Mesenchymal stem cell (in vitro differentiated cells and primary cell): ENCODE results near the gene CALM1.

Experiments
- DNase-seq: peaks from one replicate; pipeline ENCODE4 v3.0.0-alpha.2; 2013
- H2AFZ ChIP-seq: one replicate; pipeline ENCODE4 v1.6.1; 2013; ENCODE audit warnings: low read depth, mild to moderate bottlenecking, control low read depth, inconsistent platforms, low read length, moderate library complexity
- H2AK5ac ChIP-seq: 2 replicates; pipeline ENCODE4 v1.6.1; 2013; ENCODE audit warnings: low read length, moderate library complexity, mild to moderate bottlenecking, inconsistent platforms; ENCODE audit not compliant: severe bottlenecking
- H2BK120ac ChIP-seq: one replicate; pipeline ENCODE4 v1.6.1; 2013; ENCODE audit warnings: low read depth, mild to moderate bottlenecking, inconsistent platforms, low read length, moderate library complexity
- H2BK12ac ChIP-seq, 2 experiments: one replicate each; pipeline ENCODE4 v1.6.1; 2013; ENCODE audit warnings: inconsistent platforms in 2 of 2, low read length in 2 of 2, mild to moderate bottlenecking in 2 of 2, moderate library complexity in 2 of 2, control low read depth in 1 of 2
- H2BK15ac ChIP-seq: one replicate; pipeline ENCODE4 v1.6.1; 2013; ENCODE audit warnings: mild to moderate bottlenecking, low read depth, inconsistent platforms; ENCODE audit not compliant: poor library complexity, severe bottlenecking
- H2BK5ac ChIP-seq: 2 replicates; pipeline ENCODE4 v1.6.1; 2013; ENCODE audit warnings: low read depth, mild to moderate bottlenecking, low read length, control low read depth, inconsistent platforms; ENCODE audit not compliant: poor library complexity, severe bottlenecking
- H3K14ac ChIP-seq, 2 experiments: one replicate each; pipeline ENCODE4 v1.6.1; 2013; ENCODE audit warnings: inconsistent platforms in 2 of 2, low read length in 2 of 2, control low read depth in 1 of 2, mild to moderate bottlenecking in 1 of 2, moderate library complexity in 1 of 2
- H3K18ac ChIP-seq, 2 experiments: one replicate each; pipeline ENCODE4 v1.6.1; 2013; ENCODE audit warnings: inconsistent platforms in 2 of 2, low read length in 2 of 2, control low read depth in 1 of 2, low read depth in 1 of 2, mild to moderate bottlenecking in 1 of 2
- H3K23ac ChIP-seq, 2 experiments: one replicate each; pipeline ENCODE4 v1.6.1; 2013; ENCODE audit warnings: inconsistent platforms in 2 of 2, low read length in 2 of 2, mild to moderate bottlenecking in 2 of 2, moderate library complexity in 2 of 2, control low read depth in 1 of 2
- H3K27ac ChIP-seq: 2 replicates; pipeline ENCODE4 v1.5.1; 2013; ENCODE audit warnings: mild to moderate bottlenecking, moderate library complexity, low read length, control low read depth, inconsistent platforms; ENCODE audit not compliant: poor library complexity, severe bottlenecking
- H3K27me3 ChIP-seq, 2 experiments: 2 replicates each; pipeline versions ENCODE4 v1.6.1 to v1.7.0; 2013; ENCODE audit warnings: low read length in 2 of 2, mild to moderate bottlenecking in 2 of 2, moderate library complexity in 2 of 2, control low read depth in 1 of 2, inconsistent platforms in 1 of 2; ENCODE audit not compliant: control insufficient read depth in 1 of 2, insufficient read depth in 1 of 2
- H3K36me3 ChIP-seq, 2 experiments: 2 replicates each; pipeline versions ENCODE4 v1.6.1 to v1.7.0; 2013; ENCODE audit warnings: low read length in 2 of 2, control low read depth in 1 of 2, inconsistent platforms in 1 of 2, low read depth in 1 of 2, mild to moderate bottlenecking in 1 of 2; ENCODE audit not compliant: insufficient read depth in 2 of 2, control insufficient read depth in 1 of 2
- H3K4ac ChIP-seq, 2 experiments: one replicate each; pipeline ENCODE4 v1.6.1; 2013; ENCODE audit warnings: inconsistent platforms in 2 of 2, low read length in 2 of 2, mild to moderate bottlenecking in 2 of 2, moderate library complexity in 2 of 2, control low read depth in 1 of 2, low read depth in 1 of 2
- H3K4me1 ChIP-seq: 2 replicates; pipeline ENCODE4 v1.6.1; 2013; ENCODE audit warnings: low read depth, low read length, control low read depth; ENCODE audit not compliant: control insufficient read depth, insufficient read depth
- H3K4me2 ChIP-seq: 2 replicates; pipeline ENCODE4 v1.6.1; 2013; ENCODE audit warnings: low read length, mild to moderate bottlenecking, inconsistent platforms; ENCODE audit not compliant: poor library complexity, severe bottlenecking
- H3K4me3 ChIP-seq, 2 experiments: 2 replicates each; pipeline versions ENCODE4 v1.5.1 to v1.7.0; 2013; ENCODE audit warnings: low read length in 2 of 2, mild to moderate bottlenecking in 2 of 2, control low read depth in 1 of 2, low read depth in 1 of 2; ENCODE audit not compliant: insufficient read depth in 1 of 2
- H3K79me1 ChIP-seq: replicated peaks from 2 replicates; pipeline ENCODE4 v1.6.1; 2013; ENCODE audit warnings: mild to moderate bottlenecking, control low read depth, low read length, inconsistent platforms; ENCODE audit not compliant: poor library complexity, severe bottlenecking
- H3K9ac ChIP-seq: 2 replicates; pipeline ENCODE4 v1.7.0; 2013; ENCODE audit warnings: mild to moderate bottlenecking, low read length, moderate library complexity
- H3K9me3 ChIP-seq: 2 replicates; pipeline ENCODE4 v1.7.0; 2013; ENCODE audit warnings: mild to moderate bottlenecking, low read length; ENCODE audit not compliant: control insufficient read depth
- H4K8ac ChIP-seq: one replicate; pipeline ENCODE4 v1.6.1; 2013; ENCODE audit warnings: inconsistent platforms, mild to moderate bottlenecking, low read length, moderate library complexity
- H4K91ac ChIP-seq: one replicate; pipeline ENCODE4 v1.6.1; 2013; ENCODE audit warnings: mild to moderate bottlenecking, low read length, inconsistent platforms
- WGBS: methylation state at CpG from one replicate; pipeline ENCODE4 v1.1.7; 2013; ENCODE audit warnings: mixed read lengths; 5-methylcytosine and 5-hydroxymethylcytosine counted together

CALM1 gene

GRCh38 chr14:90397425-90398314 is 841 bp downstream of the CALM1 start:
- Histone ChIP-seq H3K14ac (peak overlapping the region in 1 of 2 experiments; percentile 62), H3K4me3 (peak overlapping the region; percentile 97 to 98), H3K4me1 (peaks cover 7% of the 10 kb centered on the region), H3K4me2 (peak overlapping the region; percentile 98), H3K27me3 (no peaks in the 10 kb centered on the region), H2BK120ac (no peak overlapping the region), H4K91ac (no peak overlapping the region), H3K9me3 (no peaks in the 10 kb centered on the region), H3K79me1 (peaks cover 20% of the 10 kb centered on the region), H2BK15ac (peak overlapping the region; percentile 26), H4K8ac (no peak overlapping the region), H3K9ac (peak overlapping the region; percentile 96), H2AK5ac (no peak overlapping the region), H3K4ac (peak overlapping the region in 1 of 2 experiments; percentile 89), H3K36me3 (peaks cover 16 to 25% of the 10 kb centered on the region in 2 experiments), H2BK12ac (no peak overlapping the region), H3K23ac (peak overlapping the region in 1 of 2 experiments; percentile 80), H2AFZ (peak overlapping the region; percentile 49), H3K27ac (peak overlapping the region; percentile 25), H2BK5ac (no peak overlapping the region), H3K18ac (peak overlapping the region; percentile 28 to 89)
- peak; percentile 52 for DNase-seq
- WGBS: under 1% methylated on average over 18 of the region's 89 CpGs

GRCh38 chr14:90398315-90398839 is 1.5 kb downstream of the CALM1 start:
- Histone ChIP-seq H4K91ac (no peak overlapping the region), H3K4me2 (peak overlapping the region; percentile 98), H4K8ac (no peak overlapping the region), H2AFZ (no peak overlapping the region), H2BK12ac (no peak overlapping the region), H3K18ac (peak overlapping the region; percentile 28 to 89), H2BK15ac (peak overlapping the region; percentile 26), H3K14ac (peak overlapping the region in 1 of 2 experiments; percentile 26), H3K27me3 (no peaks in the 10 kb centered on the region), H2BK5ac (no peak overlapping the region), H3K9me3 (no peaks in the 10 kb centered on the region), H2BK120ac (no peak overlapping the region), H3K36me3 (peaks cover 17 to 32% of the 10 kb centered on the region in 2 experiments), H3K4ac (peak overlapping the region; percentile 16 to 53), H3K79me1 (peaks cover 24% of the 10 kb centered on the region), H3K27ac (no peak overlapping the region), H3K9ac (peak overlapping the region; percentile 90), H3K23ac (peak overlapping the region in 1 of 2 experiments; percentile 89), H3K4me3 (peak overlapping the region; percentile 97 to 98), H3K4me1 (peaks cover 7% of the 10 kb centered on the region), H2AK5ac (no peak overlapping the region)
- DNase-seq: peak; percentile 54
- 2% methylated on average over 31 of the region's 35 CpGs for WGBS

- H3K4ac ChIP-seq: no peak overlapping the region
- no peak overlapping the region for H4K8ac ChIP-seq
- no peak overlapping the region for H2AK5ac ChIP-seq
- no peak overlapping the region for H3K18ac ChIP-seq
- peaks cover 24% of the 10 kb centered on the region for H3K79me1 ChIP-seq
- H4K91ac ChIP-seq: no peak overlapping the region
- H3K4me2 ChIP-seq: peak overlapping the region; percentile 56
- no peak overlapping the region for H3K27ac ChIP-seq
- H2AFZ ChIP-seq: no peak overlapping the region
- H3K4me3 ChIP-seq: peak overlapping the region in 1 of 2 experiments; percentile 97
- no peak for DNase-seq
- H3K23ac ChIP-seq: no peak overlapping the region
- H3K9me3 ChIP-seq: no peaks in the 10 kb centered on the region
- no peak overlapping the region for H2BK5ac ChIP-seq
- no peak overlapping the region for H2BK15ac ChIP-seq
- H3K14ac ChIP-seq: no peak overlapping the region
- H2BK120ac ChIP-seq: no peak overlapping the region
- no peaks in the 10 kb centered on the region for H3K27me3 ChIP-seq
- peaks cover 7% of the 10 kb centered on the region for H3K4me1 ChIP-seq
- peak overlapping the region; percentile 90 for H3K9ac ChIP-seq
- WGBS: 55% methylated on average over 6 of the region's 8 CpGs
- H2BK12ac ChIP-seq: no peak overlapping the region
- H3K36me3 ChIP-seq: peaks cover 17 to 38% of the 10 kb centered on the region in 2 experiments
Measured at GRCh38 chr14:90398841-90399540, 2.2 kb downstream of the CALM1 start.
